Renal cortical epithelial cell (primary cell): ENCODE data around the gene CNTNAP3. TPM values are rescaled to one million over a fixed set of nuclear protein-coding genes. Genes with fewer than 3 reads are reported as not detected.
"Not testable (repeated sequence)": the region's sequence is repeated elsewhere in the genome, so short reads cannot be mapped to it uniquely, and the experiment has no call there.

ENCODE experiments used
- DNase-seq: peaks from one replicate; pipeline ENCODE4 v3.0.0-alpha.2; 2011; ENCODE audit warnings: low read depth
- total RNA-seq: library from RNA; depleted of rRNA; stranded (reverse); fragments of >200 nt; gene quantifications from 2 replicates; pipeline ENCODE4 v1.2.3, GENCODE V29; 2014

CNTNAP3 gene
- total RNA-seq, 1 donor from 2014 or later: 2.2 TPM

DNA sequence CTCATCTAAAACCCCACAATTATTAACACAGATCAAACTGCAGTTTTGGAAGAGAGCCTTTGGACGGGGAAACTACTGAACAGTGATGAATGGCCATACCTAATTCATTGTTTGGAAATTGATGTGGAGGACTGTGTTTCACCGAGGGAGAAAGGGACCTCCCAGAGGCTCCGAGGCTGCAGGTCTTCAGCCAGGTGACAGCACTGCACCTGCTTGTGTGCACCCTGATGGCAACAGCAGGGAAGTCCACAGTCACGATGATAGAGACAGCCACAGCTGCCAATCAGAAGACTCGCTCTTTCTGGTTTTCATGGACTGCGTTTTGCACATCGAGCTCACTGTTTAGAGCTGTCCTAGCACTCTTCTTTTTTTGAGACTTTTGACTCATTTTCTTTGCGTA is 214.4 kb downstream of the CNTNAP3 start:
- not testable (repeated sequence) for DNase-seq

DNA sequence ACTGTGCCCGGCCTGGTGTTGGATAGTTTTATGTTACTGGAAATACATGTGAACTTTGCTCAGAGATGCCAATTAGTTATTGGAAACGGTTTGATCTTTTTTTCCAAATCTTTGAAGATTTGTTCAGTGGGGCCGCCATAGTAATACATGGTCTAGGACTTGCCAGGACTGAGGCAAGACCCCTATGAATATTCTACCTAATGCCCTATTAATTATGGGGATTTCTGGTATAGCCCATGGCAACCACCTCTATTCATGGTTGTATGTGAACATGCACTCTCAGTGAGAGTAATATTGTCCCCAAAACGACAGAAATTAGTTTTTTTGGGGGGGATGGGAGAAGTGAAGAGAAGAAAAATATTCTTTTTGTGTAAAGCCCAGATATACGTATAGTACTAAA is 220.3 kb downstream of the CNTNAP3 start:
- not testable (repeated sequence) for DNase-seq

DNA sequence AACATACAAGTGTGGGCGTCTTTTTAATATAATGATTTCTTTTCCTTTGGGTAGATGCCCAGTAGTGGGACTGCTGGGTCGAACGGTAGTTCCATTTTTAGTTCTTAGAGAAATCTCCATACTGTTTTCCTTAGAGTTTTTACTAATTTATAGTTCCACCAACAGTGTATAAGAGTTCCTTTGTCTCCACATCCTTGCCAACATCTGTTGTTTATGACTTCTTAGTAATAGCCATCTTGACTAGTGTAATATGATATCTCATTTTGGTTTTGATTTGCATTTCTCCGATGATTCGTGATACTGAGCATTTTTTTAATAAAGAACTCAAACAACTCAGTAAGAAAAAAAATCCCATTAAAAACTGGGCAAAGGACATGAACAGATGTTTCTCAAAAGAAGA is 225.0 kb downstream of the CNTNAP3 start:
- DNase-seq: not testable (repeated sequence)

DNA sequence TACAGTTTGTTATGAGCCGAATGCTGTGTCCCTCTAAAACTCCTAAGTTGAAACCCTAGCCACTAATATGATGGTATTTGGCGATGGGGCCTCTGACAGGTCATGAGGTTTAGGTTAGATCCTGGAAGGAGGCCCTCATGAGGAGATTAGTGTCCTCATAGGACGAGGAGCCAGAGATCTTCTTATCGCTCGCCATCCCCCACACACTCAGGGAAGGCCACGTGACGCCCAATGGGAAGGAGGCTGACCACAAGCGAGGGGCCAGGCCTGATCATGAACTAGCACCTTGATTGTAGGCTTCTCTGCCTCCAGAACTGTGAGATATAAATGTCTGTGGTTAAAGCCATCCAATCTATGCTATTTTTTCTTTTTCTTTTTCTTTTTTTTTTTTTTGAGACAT is 233.5 kb downstream of the CNTNAP3 start:
- DNase-seq: not testable (repeated sequence)

DNA sequence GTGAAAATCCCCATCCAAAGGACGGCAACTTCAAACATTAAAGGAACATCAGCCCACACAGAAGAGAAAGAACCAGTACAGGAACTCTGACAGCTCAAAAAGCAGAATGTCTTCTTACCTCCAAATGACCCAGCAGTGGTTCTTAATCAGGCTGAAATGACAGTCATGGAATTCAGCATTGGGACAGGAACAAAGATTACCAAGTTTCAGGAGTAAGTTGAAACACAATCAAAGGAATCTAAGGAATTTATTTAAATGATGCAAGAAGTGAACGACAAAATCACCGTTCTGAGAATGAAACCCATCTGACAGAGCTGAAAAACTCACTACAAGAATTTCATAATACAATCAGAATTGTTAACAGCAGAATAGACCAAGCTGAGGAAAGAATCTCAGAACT is 241.1 kb downstream of the CNTNAP3 start:
- peak; percentile 51 for DNase-seq

DNA sequence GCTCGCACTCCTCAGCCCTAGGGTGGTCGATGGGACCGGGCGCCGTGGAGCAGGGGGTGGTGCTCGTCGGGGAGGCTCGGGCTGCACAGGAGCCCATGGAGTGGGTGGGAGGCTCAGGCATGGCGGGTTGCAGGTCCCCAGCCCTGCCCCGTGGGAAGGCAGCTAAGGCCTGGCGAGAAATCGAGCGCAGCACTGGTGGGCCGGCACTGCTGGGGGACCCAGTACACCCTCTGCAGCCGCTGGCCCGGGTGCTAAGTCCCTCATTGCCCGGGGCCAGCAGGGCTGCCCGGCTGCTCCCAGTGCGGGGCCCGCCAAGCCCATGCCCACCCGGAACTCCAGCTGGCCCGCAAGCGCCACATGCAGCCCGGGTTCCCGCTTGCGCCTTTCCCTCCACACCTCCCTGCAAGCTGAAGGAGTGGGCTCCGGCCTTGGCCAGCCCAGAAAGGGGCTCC is 245.6 kb downstream of the CNTNAP3 start:
- DNase-seq: not testable (repeated sequence)

DNA sequence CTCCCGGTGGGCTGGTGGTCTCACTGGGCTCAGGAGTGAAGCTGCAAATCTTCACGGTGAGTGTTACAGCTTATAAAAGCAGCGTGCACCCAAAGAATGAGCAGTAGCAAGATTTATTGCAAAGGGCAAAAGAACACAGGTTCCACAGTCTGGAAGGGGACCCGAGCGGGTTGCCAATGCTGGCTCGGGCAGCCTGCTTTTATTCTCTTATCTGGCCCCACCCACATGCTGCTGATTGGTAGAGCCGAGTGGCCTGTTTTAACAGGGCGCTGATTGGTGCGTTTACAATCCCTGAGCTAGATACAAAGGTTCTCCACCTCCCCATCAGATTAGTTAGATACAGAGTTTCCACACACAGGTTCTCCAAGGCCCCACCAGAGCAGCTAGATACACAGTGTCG is 246.2 kb downstream of the CNTNAP3 start:
- DNase-seq: not testable (repeated sequence)

DNA sequence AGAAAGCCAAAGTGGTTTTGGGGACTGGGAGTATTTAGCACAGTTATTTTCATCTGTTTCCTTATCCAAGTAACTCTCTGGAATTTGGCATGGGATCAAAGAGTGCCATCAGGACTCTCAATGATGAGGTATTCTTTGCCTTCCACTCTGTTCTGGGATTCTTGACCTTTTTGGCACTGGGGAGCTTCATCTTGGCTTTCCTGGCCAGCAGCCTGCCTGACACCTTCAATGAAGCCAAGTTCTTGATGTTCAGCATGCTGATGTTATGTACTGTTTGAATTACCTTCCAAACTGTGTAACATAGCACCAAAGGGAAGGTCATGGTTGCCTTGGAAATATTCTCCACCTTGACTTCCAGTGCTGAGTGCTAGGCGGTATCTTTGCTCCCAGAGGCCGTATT is 248.8 kb downstream of the CNTNAP3 start:
- DNase-seq: not testable (repeated sequence)

DNA sequence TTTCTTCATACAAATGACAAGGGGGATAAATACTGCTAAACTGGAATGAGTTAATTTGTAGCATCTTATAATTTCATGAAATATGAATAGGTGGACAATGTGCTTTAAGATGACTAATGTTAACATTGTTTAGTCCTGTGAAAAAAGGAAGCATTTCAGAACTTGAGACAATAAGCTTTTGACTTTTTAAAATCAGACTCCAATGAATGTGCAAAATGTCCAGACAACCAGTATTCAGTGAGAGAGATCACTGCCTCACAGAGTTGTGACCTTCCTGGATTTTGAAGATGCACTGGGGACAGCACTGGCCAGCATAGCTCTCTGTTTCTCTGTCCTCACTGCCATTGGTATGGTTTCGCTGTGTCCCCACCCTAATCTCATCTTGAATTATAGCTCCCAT is 249.7 kb downstream of the CNTNAP3 start:
- not testable (repeated sequence) for DNase-seq

DNA sequence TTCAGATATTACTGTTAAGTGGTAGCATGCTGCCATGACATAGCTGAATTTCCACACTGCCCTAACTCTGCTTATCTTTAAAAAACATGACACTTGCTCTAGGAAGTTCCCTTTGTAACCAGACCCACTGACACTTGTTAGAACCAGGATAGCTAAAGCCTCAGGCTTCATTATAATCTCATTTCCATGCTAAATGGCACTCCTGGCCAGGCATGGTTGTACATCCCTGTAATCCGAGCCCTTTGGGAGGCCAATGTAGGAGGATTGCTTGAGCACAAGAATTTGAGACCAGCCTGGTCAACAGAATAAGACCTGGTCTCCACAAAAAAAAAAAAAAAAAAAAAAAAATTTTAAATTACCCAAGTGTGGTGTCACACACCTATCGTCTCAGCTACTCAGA is 254.1 kb downstream of the CNTNAP3 start:
- DNase-seq: not testable (repeated sequence)

DNA sequence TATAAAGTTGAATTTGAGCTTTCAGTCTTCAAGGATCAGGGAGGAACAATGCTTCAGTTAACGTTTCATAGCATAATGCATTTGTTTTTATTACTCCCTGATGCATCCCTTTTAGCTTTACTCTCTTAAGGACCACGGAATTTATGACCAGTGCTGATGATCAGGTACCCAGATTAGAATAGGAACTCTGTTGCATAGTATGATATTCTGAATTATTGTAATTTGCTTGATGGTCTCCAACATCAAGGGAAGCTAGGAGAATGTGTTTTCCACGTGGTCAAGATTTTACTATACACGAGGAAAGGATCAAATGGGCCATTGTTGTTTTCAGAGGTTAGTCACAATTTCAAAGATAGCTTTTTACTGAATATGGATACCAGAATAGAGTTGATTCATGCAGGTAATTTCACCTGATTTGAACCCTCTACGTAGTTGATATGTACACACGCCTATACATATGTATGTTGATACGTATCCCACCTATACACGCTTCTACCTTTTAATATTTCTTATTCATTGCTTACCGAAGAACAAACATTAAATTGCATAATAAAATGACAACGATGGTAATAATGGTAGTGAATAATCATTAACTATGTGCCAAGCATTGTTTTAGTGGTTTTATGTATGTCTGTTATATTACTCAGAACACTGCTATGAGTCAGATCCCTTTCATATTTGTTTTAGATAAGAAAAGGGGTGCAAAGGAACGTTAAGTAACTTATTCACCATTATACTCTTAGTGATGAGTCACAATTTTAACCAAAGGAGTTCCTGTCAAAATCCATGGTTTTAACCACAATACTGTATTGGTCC is 257.6 kb downstream of the CNTNAP3 start:
- DNase-seq: peak; percentile 88

DNA sequence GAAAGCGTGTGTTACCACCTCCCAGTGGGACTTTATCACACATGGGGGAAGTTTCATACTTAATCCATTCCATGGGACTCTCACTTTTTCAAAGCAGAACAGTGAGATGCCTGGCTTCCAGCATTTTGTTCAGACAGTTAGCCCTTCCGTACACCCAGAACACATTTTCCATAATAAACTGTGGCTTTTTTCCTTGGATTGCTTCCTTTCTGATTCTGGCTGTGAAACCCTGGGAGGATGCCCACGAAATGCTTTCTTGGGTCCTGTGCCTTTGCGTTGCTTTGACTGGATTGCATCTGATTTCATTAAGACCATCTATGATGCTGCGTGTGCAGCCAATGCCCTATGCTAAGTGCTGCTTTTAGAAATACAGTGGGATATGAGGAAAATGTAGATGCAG is 259.1 kb downstream of the CNTNAP3 start:
- DNase-seq: not testable (repeated sequence)

DNA sequence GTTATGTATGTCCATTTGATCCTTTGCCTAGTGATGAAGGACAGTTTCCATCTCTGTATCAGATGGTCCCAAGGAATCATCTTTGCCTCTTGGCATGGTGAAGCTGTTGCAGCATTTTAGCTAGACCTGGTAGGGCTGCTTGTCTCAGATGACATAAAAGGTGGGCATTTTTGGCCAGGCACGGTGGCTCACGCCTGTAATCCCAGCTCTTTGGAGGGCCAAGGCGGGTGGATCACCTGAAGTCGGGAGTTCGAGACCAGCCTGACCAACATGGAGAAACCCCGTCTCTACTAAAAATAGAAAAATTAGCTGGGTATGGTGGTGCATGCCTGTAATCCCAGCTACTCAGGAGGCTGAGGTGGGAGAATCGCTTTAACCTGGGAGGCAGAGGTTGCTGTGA is 259.8 kb downstream of the CNTNAP3 start:
- not testable (repeated sequence) for DNase-seq

DNA sequence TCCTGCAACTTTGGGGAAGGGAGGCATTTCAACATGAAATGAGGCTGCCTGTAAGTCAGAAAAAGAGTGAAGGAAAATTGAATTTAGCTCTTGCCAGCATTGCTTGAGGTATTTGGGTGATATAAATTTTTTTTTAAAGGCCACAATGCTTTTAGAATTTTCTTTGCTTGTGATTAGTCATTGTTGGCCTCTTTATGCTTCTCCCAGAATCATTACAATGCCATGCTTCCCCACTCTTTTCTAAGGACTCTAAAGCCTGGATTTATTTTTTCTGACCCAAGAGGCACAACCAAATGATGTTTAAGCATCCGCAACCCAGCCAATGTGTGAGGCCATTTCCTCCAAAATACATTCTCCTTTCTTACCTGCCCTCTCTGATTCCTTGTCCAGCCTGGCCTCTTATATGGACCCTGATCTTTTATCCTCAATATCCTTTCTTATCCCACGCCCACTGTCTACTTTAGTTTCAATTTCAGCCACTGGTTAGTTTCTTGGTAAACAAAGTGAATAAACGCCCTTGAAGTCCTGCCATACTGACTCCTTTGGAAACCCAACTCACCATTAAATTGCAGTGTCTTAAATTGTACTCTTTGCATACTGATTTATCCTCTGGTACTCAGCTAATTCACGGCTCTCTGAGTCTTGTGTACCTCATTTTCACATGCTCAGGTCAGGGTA is 261.9 kb downstream of the CNTNAP3 start:
- peak; percentile 40 for DNase-seq

Other genes with a start within 250 kb of the CNTNAP3 start
- not detected in 2 replicates for gene SPATA31A1, start 67.5 kb upstream of the CNTNAP3 start, total RNA-seq